Cerebellar cortex (tissue), 1 donor: ENCODE measurements around the gene DCLK1.

Experiments
- DNase-seq: peaks from one replicate; pipeline ENCODE4 v3.0.0-alpha.2; 2015; ENCODE audit warnings: low spot score

DCLK1 gene

DNA sequence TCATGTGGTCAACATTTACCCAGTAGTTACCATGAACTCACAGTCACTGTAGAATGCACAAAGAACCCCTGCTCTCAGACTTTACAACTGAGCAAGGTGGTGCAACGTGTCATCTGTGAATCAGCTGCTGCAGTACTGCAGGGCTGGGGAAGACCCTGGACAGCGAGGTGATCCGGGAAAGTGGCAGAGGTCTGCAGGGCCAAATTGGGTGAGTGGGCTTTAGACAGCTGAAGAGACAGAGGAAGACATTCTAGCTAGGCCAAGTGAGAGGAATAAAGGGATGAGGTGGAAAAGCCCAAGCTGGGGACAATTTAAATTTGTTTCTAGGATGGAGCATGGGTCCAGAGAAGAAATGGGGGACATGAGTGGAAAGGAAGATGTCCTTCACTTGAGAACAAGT is 270.5 kb downstream of the DCLK1 start:
- DNase-seq, result no peak

DNA sequence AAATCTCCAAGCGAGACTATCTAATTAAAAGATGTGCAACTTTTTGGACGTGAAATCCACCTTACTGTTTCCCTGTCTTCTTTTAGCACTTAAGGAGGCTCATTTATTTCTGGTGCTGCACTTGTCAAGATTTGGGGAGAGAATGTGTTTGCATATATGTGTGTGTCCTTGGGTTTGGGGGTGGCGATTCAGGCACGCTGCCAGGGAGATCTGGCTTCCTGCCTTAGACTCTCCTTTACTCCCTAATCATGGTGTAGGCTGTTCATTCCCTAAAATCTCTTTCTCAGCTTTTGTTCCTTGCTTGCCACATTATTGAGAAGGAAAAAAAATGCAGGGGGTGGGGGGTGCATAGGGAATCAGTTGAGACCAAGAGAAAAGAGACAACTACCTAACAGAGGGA is 271.2 kb downstream of the DCLK1 start:
- DNase-seq, result no peak

DNA sequence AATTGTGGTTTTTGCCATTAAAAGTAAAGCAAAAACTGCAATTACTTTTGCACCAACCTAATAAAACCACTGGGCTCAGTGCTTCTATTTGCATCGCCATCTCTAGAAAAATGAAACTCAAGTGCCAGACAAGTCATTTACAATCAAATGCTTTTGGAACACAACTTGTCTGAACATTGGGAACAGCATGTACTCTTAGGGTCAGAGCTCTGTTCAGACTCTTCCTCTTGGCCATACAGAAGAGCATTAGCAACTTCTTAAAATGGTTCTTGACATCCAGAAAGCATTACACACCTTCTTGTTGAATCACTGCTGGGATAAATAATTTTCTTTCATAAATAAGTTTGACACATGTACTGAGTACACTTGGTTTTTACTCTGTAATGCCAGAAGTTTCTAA is 272.5 kb downstream of the DCLK1 start:
- DNase-seq, result no peak

DNA sequence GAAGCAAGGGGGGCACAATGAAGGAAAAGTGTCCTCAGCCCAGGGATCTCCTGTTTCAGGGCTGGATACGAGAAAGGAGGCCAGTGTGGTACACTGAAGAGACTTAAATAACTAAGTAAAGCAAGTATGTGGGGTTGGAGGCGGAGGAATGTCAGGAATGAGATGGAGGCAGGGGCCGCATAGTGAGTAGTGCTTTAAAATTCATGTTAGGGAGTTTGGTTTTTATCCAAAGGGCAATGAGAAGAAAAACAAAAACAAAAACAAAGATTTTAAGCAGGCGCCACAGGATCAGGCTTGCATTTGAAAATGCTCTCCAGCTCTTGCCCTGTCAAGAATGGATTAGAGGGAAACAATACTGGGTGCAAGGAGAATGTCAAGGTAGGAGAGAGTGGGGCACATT is 273.4 kb downstream of the DCLK1 start:
- no peak for DNase-seq

DNA sequence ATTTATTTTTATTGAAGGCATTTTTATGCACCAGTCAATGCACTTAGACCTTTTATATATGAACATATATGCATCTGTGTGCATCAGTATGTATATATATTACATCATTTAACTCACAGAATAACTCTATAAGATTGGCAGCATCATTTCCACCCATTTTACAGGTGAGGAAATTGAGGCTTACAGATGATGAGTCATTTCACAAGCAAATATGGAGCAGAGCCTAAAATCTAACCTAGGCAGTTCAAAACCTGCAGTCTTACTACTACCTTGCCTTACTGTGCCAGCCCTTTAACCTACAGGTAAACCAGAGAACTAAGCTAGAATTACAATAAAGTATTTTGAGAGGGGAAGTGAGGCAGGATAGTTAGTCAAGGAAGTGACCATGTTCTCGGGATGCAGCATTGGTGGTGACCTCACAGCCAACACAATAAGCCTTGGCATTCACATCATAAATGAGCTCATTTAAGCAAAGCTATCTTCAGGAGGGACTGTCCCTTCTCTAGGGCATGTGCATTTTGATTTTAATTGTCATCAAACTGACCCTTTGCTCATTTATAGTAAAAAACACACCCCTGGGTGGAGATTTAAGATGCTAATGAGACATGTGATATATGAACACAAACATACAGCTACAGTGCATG is 274.3 kb downstream of the DCLK1 start:
- DNase-seq, result no peak

GRCh38 chr13:35856084-35856483 is 275.1 kb downstream of the DCLK1 start:
- no peak for DNase-seq

DNA sequence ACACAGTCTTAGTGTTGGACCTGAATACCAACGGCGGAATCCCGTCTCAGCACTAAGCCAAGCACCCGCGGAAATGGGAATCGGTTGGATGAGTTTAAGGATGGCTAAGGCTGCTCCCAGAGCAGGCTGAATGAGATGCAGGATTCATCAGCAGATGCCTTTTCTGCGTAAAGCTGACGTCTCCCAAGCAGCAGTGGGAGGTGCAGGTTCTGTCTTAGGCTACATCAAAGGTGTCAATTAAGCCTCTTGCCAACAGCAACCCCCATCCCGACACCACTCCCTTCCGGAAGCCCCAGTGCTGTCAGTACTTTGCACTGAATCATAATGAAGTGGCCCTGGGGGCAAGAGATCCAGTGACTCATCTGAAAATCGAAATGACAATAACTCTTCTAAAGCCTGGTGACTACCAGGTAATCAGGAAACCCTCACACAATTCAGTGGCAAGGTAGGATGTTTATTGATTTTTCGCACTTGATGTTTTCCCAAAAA is 275.6 kb downstream of the DCLK1 start:
- peak; percentile 80 for DNase-seq

DNA sequence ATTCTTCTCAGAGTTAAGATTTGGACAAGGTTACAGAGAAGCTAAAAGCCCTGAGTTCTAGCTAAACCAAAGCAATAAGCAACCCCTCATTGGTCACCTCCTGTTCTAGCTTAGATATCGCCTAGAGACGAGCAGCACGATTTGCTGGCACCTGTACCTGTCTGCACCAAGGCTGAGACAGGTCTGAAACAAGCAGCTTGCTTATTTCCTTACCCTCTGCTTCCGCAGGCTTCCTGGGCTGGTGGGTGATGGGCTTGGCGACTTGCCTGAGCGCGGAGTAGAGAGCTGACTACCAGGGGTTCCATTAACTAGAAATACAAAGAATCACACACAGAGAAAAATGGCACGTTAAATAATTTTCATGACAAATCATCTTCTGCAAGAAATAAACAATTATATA is 276.9 kb downstream of the DCLK1 start:
- DNase-seq, result peak; percentile 66

DNA sequence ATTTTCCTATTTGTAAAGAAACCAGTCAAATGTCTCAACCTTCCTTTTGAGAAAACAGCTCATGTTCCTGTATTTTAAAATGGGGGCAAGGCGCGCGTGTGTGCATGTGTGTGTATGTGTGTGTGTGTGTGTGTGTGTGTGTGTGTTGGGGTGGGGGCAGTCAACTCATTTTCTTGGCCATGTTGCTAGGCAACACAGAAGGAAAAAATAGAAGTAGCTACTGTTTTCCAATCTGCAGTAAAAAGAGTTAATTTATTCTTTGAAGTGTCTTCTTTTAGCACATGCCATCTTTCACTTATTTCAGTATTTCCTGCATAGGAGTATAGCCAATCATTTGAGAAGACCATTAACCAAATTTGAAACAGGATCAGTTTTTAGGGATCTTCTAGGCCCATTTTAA is 279.3 kb downstream of the DCLK1 start:
- DNase-seq, result no peak

DNA sequence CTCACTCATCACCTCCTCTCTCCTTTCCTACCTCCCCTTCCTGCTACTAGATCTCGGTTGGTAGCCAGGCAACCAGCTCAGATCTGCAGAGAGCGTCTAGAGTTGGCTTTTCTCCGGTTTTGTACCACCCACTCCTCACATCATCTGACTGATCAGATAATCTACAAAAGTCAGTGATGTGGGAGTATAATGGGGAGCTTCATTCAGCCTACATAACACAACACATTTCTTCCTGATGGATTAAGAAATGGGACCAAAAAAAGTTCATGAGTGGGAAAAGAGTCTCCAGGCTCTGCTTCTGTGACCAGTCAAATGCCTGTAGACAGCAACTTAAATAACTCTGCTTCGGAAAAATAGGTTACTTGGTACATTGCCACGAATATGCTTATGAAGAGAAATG is 279.8 kb downstream of the DCLK1 start:
- DNase-seq, result peak; percentile 52

DNA sequence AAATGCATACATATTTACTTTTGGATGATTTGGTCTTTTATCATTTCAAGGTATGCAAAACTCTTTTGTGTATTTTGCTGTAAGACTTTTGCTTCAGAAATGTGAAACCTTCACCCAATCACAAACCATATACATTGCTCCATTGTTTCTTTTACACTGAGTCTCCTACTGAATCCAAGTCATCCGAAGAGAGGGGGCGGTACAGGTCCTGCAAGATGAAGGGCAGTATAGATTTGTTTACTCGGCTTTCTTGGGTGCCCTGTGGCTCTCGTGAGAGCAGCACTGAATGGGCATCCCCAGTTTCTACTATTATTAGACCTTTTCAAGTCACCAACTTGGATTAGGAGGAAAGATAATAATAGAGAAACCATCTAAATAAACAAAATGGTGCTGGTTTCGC is 280.6 kb downstream of the DCLK1 start:
- DNase-seq, result no peak

GRCh38 chr13:35849256-35849644 is 281.9 kb downstream of the DCLK1 start:
- no peak for DNase-seq

- DNase-seq, result peak; percentile 47
Measured at GRCh38 chr13:35848336-35849255, 282.6 kb downstream of the DCLK1 start.

GRCh38 chr13:35843272-35843671 is 287.9 kb downstream of the DCLK1 start:
- no peak for DNase-seq

- DNase-seq, result peak; percentile 97
Measured at GRCh38 chr13:35841060-35841521, 290.1 kb downstream of the DCLK1 start.

DNA sequence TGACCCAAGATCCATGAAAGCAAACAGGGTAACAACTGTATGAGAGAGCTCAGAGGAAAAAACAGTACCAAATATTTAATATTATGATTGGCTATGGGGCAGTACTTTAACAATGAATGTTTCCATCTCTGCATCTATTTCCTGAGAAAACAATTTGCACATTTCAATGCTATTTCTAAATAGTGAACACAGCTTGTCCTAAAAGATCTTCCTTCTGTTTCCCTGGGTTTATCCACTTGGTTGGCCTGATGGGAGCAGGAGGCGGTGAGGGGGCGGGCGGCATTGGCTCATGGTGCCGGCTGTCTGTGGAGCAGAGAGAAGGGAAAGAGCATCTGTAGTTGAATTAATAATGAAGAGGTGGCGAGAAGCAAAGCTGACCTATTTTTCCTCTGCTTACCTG is 291.4 kb downstream of the DCLK1 start:
- peak; percentile 91 for DNase-seq

GRCh38 chr13:35838356-35838755 is 292.8 kb downstream of the DCLK1 start:
- no peak for DNase-seq

DNA sequence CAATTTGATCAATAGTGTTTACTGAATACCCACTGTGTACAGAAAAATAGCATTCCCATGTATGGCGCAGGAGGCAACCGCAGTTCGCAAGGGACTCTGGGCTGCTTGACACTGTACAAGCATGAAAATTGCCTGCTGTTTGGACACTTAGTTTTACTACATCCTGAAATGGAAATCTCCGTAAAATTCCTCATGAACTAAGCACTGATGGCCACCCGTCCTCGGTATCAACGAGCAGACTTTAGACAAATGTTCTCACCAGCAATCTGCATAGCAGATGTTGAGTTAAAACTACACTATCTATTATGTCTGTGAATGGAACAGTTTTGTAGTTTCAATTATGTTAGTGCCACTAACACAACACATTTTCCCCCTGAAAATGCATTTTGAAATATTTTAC is 294.7 kb downstream of the DCLK1 start:
- no peak for DNase-seq

GRCh38 chr13:35835989-35836388 is 295.2 kb downstream of the DCLK1 start:
- no peak for DNase-seq

- DNase-seq, result peak; percentile 89
Measured at GRCh38 chr13:35833608-35834275, 297.4 kb downstream of the DCLK1 start.

GRCh38 chr13:35833031-35833430 is 298.2 kb downstream of the DCLK1 start:
- no peak for DNase-seq

- DNase-seq, result no peak
Measured at GRCh38 chr13:35832551-35832950, 298.6 kb downstream of the DCLK1 start.
